GM21515 (cell line): ENCODE data around the gene BAIAP2L1.
"Not testable (repeated sequence)": the region's sequence is repeated elsewhere in the genome, so short reads cannot be mapped to it uniquely, and the experiment has no call there.

ENCODE experiments used
- ATAC-seq: cut with Tn5 transposase; IDR thresholded peaks from one replicate; pipeline ENCODE4 v1.9.1; 2021; ENCODE audit not compliant: unreplicated experiment

BAIAP2L1 gene, protein sequence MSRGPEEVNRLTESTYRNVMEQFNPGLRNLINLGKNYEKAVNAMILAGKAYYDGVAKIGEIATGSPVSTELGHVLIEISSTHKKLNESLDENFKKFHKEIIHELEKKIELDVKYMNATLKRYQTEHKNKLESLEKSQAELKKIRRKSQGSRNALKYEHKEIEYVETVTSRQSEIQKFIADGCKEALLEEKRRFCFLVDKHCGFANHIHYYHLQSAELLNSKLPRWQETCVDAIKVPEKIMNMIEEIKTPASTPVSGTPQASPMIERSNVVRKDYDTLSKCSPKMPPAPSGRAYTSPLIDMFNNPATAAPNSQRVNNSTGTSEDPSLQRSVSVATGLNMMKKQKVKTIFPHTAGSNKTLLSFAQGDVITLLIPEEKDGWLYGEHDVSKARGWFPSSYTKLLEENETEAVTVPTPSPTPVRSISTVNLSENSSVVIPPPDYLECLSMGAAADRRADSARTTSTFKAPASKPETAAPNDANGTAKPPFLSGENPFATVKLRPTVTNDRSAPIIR

GRCh38 chr7:98400542-98401340 is at the start of gene BAIAP2L1:
Gene BAIAP2L1, minus strand, starts transcription at chr7:98401090. Its CDS starts 238 bp downstream, at chr7:98400852.
- ATAC-seq: peak; percentile 85

GRCh38 chr7:98448766-98449165 is 47.9 kb upstream of the BAIAP2L1 start:
- no peak for ATAC-seq

DNA sequence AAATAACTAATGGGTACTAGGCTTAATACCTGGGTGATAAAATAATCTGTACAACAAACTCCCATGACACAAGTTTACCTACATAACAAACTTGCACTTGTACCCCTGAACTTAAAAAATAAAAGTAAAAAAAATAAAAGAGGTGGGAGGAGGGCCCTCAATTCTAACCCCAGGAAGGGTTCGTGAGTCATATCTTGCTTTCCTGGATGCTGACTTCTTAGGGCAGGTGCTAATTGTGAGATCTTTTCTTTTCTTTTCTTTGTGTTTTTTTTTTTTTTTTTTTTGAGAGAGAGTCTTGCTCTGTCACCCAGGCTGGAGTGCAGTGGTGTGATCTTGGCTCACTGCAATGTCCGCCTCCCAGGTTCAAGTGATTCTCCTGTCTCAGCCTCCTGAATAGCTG is 40.1 kb upstream of the BAIAP2L1 start:
- not testable (repeated sequence) for ATAC-seq

DNA sequence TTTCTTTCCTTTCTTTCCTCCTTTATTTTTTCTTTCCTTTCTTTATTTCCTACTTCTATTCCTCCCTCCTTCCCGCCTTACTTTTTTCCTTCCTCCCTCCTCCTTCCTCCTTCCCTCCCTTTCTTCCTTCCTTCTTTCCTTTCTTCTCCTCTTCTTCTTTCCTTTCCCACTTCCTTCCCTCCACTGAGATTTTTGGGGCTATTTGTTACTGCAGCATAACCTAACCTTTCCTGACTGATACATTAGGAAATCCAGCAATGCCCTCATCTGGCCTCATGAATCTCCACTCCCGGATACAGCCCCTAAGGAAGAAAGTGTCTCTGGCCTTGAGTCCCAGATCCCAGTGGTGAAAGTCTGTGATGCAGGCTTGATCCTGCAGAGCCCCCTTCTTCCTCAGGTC is 38.6 kb upstream of the BAIAP2L1 start:
- no peak for ATAC-seq

- ATAC-seq: no peak
Measured at GRCh38 chr7:98434087-98434486, 33.2 kb upstream of the BAIAP2L1 start.

GRCh38 chr7:98429799-98430198 is 28.9 kb upstream of the BAIAP2L1 start:
- ATAC-seq: no peak

DNA sequence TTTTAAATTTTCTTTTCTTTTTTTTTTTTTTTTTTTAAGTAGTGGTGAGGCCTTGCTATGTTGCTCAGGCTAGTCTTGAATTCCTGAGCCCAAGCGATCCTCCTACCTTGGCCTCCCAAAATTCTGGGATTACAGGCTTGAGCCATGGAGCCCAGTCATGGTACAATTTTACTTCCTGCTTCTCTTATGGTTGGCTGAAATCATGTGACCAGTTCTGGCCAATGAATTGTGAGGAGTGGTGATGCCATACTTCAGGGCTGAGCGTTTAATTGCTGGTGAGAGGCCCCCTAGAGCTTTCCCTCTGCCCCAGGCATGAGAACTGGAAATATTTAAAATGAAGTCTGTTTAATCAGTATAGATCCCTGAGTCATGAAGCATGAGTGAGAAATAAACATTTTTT is 22.2 kb upstream of the BAIAP2L1 start:
- ATAC-seq: no peak

- peak; percentile 73 for ATAC-seq
Measured at GRCh38 chr7:98420966-98421612, 20.2 kb upstream of the BAIAP2L1 start.

GRCh38 chr7:98419988-98420387 is 19.1 kb upstream of the BAIAP2L1 start:
- ATAC-seq: not testable (repeated sequence)

GRCh38 chr7:98419316-98419691 is 18.4 kb upstream of the BAIAP2L1 start:
- not testable (repeated sequence) for ATAC-seq

DNA sequence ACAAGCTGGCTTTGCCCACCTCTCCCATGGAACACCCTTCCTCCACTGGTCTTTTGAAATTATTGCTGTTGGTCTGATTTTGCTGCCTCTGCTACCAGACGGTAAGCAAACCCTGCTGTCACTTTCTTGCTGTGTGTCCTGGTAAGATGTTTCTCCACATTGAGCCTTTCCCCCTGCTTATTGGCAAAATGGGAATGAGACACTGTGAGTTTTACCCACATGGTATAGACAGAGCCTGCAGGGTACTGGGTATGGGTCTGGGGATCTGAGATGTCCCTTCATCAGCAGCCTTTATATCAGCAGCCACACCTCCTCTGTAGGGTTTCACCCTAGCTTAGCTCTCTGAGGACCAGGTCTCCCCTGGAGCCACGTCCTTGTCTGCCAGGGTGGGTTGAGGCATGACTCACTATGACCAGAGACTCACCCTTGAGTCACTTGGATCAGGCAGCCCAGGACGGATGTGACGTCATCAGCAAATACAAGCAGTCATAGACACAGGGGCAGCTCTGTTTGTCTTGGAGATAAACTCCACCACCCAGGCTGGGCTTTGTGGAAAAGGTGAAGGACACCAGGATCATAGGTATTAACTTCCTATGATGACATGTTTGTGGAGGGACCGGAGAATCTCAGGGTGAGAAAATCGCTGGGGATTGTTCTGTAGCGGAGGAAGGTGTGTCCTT is 17.9 kb upstream of the BAIAP2L1 start:
- no peak for ATAC-seq

- no peak for ATAC-seq
Measured at GRCh38 chr7:98418271-98418635, 17.4 kb upstream of the BAIAP2L1 start.

- not testable (repeated sequence) for ATAC-seq
Measured at GRCh38 chr7:98417604-98418270, 16.8 kb upstream of the BAIAP2L1 start.

GRCh38 chr7:98414205-98414900 is 13.5 kb upstream of the BAIAP2L1 start:
- ATAC-seq: no peak

GRCh38 chr7:98413655-98414054 is 12.8 kb upstream of the BAIAP2L1 start:
- ATAC-seq: not testable (repeated sequence)

GRCh38 chr7:98409843-98410242 is 9.0 kb upstream of the BAIAP2L1 start:
- ATAC-seq: no peak

GRCh38 chr7:98408146-98408545 is 7.3 kb upstream of the BAIAP2L1 start:
- not testable (repeated sequence) for ATAC-seq

GRCh38 chr7:98406827-98407226 is 5.9 kb upstream of the BAIAP2L1 start:
- ATAC-seq: no peak

- no peak for ATAC-seq
Measured at GRCh38 chr7:98404840-98405239, 4.0 kb upstream of the BAIAP2L1 start.
